Measurements from ENCODE around the gene NHLRC1.

Gene NHLRC1

GRCh38 chr6:18081025-18081668 lies 41.3 kb downstream of the NHLRC1 start:
- Mint-ChIP-seq H3K4me1 (no peaks in the 10 kb centered on the region), H3K36me3 (ENCODE audit: low read depth) (no peaks in the 10 kb centered on the region), H3K9me3 (peaks cover 7% of the 10 kb centered on the region), H3K4me3 (no peak overlapping the region), H3K27me3 (peaks cover 14% of the 10 kb centered on the region), H3K27ac (no peak overlapping the region)
- DNase-seq (no peak), ATAC-seq (no peak)

- Mint-ChIP-seq H3K27me3 (peaks cover 14% of the 10 kb centered on the region), H3K4me1 (no peaks in the 10 kb centered on the region), H3K36me3 (ENCODE audit: low read depth) (no peaks in the 10 kb centered on the region), H3K27ac (no peak overlapping the region), H3K4me3 (no peak overlapping the region), H3K9me3 (peaks cover 10% of the 10 kb centered on the region)
- DNase-seq, result no peak
- ATAC-seq, result no peak
These were observed 41.9 kb downstream of the NHLRC1 start for GRCh38 chr6:18080544-18080943.

DNA sequence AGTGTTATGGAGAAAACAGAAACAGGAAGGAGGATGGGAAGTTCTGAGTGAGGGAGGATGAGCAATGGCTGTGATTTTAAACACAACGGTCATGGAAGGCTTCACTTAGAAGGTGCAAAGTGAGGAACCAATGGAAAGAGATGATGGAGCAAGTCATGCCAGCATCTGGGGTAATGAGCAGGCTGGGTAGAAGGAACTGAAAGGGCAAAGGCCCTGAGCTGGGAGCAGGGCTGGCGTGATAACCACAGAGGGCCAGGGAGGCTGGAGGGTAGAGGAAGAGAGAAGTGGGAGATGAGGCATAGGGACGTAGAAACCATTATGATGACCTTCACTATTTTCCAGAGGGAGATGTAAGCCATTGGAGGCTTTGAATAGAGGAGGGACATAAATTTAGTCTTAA lies 43.6 kb downstream of the NHLRC1 start:
- ATAC-seq, result no peak
- Mint-ChIP-seq H3K27ac (no peak overlapping the region), H3K4me3 (no peak overlapping the region), H3K36me3 (ENCODE audit: low read depth) (peaks cover 2% of the 10 kb centered on the region), H3K9me3 (peaks cover 20% of the 10 kb centered on the region), H3K4me1 (no peaks in the 10 kb centered on the region), H3K27me3 (peaks cover 13% of the 10 kb centered on the region)
- no peak for DNase-seq

DNA sequence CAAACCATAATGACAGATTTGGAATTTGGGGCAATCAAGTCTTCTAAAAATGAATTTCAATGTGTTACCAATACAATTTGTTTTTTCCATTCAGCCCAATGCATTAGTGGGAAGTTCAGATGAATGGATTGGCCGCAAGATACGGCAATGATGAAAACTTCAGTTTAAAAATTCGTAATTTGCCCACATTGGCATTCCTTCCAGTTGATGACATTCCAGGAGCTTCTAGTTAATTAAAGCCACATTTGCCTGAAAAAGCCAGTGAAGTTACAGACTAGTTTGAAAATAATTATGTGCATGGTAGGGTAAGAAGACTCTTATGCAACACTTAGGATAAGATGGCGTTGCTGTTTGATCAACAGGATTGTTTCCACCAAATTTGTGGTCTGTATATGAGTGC lies 46.2 kb downstream of the NHLRC1 start:
- Mint-ChIP-seq H3K9me3 (peaks cover 25% of the 10 kb centered on the region), H3K27ac (no peak overlapping the region)
- no peak for DNase-seq

DNA sequence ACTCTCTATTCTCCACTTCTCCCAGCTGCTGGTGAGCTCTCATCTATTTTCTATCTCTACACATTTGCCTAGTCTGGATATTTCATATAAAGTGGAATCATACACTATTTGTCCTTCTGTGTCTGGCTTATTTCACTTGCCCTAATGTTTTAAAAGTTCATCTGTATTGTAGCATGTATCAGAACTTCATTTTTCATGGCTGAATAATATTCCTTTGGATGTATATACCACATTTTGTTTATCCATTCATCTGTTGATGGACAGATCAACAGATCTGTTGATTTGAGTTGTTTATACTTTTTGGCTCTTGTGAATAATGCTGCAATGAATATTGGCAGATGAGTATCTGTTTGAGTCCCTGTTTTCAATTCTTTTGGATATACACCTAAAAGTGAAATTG lies 49.6 kb downstream of the NHLRC1 start:
- H3K27me3 Mint-ChIP-seq, result peaks cover 3% of the 10 kb centered on the region
- DNase-seq (no peak), ATAC-seq (no peak)
- no peak overlapping the region for H3K4me3 Mint-ChIP-seq
- no peaks in the 10 kb centered on the region for H3K4me1 Mint-ChIP-seq
- H3K27ac Mint-ChIP-seq, result no peak overlapping the region
- H3K9me3 Mint-ChIP-seq, result peaks cover 25% of the 10 kb centered on the region
- peaks cover 2% of the 10 kb centered on the region for H3K36me3 Mint-ChIP-seq (ENCODE audit: low read depth)

More for the DNA sequence above, 46.2 kb downstream of the NHLRC1 start:
- Mint-ChIP-seq H3K4me3 (no peak overlapping the region), H3K27me3 (peaks cover 9% of the 10 kb centered on the region), H3K36me3 (ENCODE audit: low read depth) (peaks cover 2% of the 10 kb centered on the region), H3K4me1 (no peaks in the 10 kb centered on the region)
- no peak for ATAC-seq

- ATAC-seq (no peak), DNase-seq (no peak)
- H3K27ac Mint-ChIP-seq, result no peak overlapping the region
- no peak overlapping the region for H3K4me3 Mint-ChIP-seq
- H3K27me3 Mint-ChIP-seq, result no peaks in the 10 kb centered on the region
- peaks cover 2% of the 10 kb centered on the region for H3K36me3 Mint-ChIP-seq (ENCODE audit: low read depth)
- peaks cover 14% of the 10 kb centered on the region for H3K9me3 Mint-ChIP-seq
- H3K4me1 Mint-ChIP-seq, result no peaks in the 10 kb centered on the region
These were observed 52.0 kb downstream of the NHLRC1 start for GRCh38 chr6:18070486-18070885.

Data from activated naive CD8-positive, alpha-beta T cell treated with anti-CD3 and anti-CD28 coated beads, Interleukin-2, amount 50 U/mL, for 24 hours (primary cell).